SK-N-SH (cell line): ENCODE data around the gene INPP5A. TPM values are rescaled to one million over a fixed set of nuclear protein-coding genes. Genes with fewer than 3 reads are reported as not detected.

Source experiments
- CTCF ChIA-PET: fragments of 300-600, 350-600 bp; formaldehyde crosslinking; extraction: SDS; loops from one replicate; lab custom pipeline; 2021; lab: Yijun Ruan, JAX
- POLR2A ChIA-PET: fragments of 350-600 bp; sonication (Branson Sonifier 250); formaldehyde crosslinking; extraction: SDS; loops from one replicate; lab custom pipeline; 2020; ENCODE audit warnings: antibody characterized with exemption, inconsistent platforms; lab: Yijun Ruan, JAX
- DNase-seq: peaks from one replicate; pipeline ENCODE4 v3.0.0; 2012
- H2AFZ ChIP-seq: fragments of 200-600 bp; sonication (generic); 2 replicates; pipeline ENCODE4 v1.8.1; 2016; ENCODE audit warnings: antibody characterized with exemption, mild to moderate bottlenecking, low read depth
- H3F3A ChIP-seq: fragments of 200-600 bp; sonication (generic); replicated peaks from 2 replicates; pipeline ENCODE3; 2016; ENCODE audit warnings: antibody characterized with exemption, mild to moderate bottlenecking; ENCODE audit not compliant: insufficient read depth
- H3K27ac ChIP-seq, 2 experiments: fragments of 200-500 bp in 1 of 2; fragments of 200-600 bp in 1 of 2; sonication (Bioruptor generic) in 1 of 2; sonication (generic), shearing (Covaris generic) in 1 of 2; 2 replicates each; pipeline versions ENCODE4 v1.5.1 to v1.6.1; 2014 to 2016; ENCODE audit warnings: low read depth in 2 of 2, inconsistent platforms in 1 of 2, low read length in 1 of 2, mild to moderate bottlenecking in 1 of 2, mixed read lengths in 1 of 2
- H3K27me3 ChIP-seq: fragments of 200-600 bp; sonication (generic), shearing (Covaris generic); 2 replicates; pipeline ENCODE4 v1.6.1; 2016; ENCODE audit warnings: mixed run types; ENCODE audit not compliant: insufficient read depth
- H3K36me3 ChIP-seq, 2 experiments: fragments of 200-500 bp in 1 of 2; fragments of 200-600 bp in 1 of 2; sonication (Bioruptor generic) in 1 of 2; sonication (generic) in 1 of 2; replicated peaks in 1 of 2; 2 replicates each; pipeline versions ENCODE3 to v1.5.1; 2014 to 2016; ENCODE audit warnings: low read length in 1 of 2, mild to moderate bottlenecking in 1 of 2; ENCODE audit not compliant: insufficient read depth in 2 of 2, control insufficient read depth in 1 of 2
- H3K4me1 ChIP-seq, 2 experiments: fragments of 200-500 bp in 1 of 2; fragments of 200-600 bp in 1 of 2; sonication (Bioruptor generic) in 1 of 2; sonication (generic), shearing (Covaris generic) in 1 of 2; 2 replicates each; pipeline versions ENCODE4 v1.5.1 to v1.6.1; 2014 to 2016; ENCODE audit warnings: low read depth in 1 of 2, low read length in 1 of 2, mixed run types in 1 of 2; ENCODE audit not compliant: insufficient read depth in 2 of 2, control insufficient read depth in 1 of 2
- H3K4me2 ChIP-seq: fragments of 200-600 bp; sonication (generic), shearing (Covaris generic); 2 replicates; pipeline ENCODE4 v1.6.1; 2017; ENCODE audit warnings: mixed run types
- H3K4me3 ChIP-seq, 2 experiments: fragments of 200-500 bp in 1 of 2; fragments of 200-600 bp in 1 of 2; sonication (Bioruptor generic) in 1 of 2; sonication (generic), shearing (Covaris generic) in 1 of 2; 2 replicates each; pipeline versions ENCODE4 v1.5.1 to v1.8.1; 2014 to 2016; ENCODE audit warnings: low read depth in 2 of 2, inconsistent platforms in 1 of 2, low read length in 1 of 2, mild to moderate bottlenecking in 1 of 2, mixed read lengths in 1 of 2, moderate library complexity in 1 of 2
- H3K79me2 ChIP-seq: fragments of 200-600 bp; sonication (generic); 2 replicates; pipeline ENCODE4 v1.8.1; 2017; ENCODE audit warnings: mild to moderate bottlenecking; ENCODE audit not compliant: insufficient read depth
- H3K9ac ChIP-seq: fragments of 200-600 bp; sonication (generic); 2 replicates; pipeline ENCODE4 v1.6.1; 2017; ENCODE audit warnings: mixed run types
- H3K9me2 ChIP-seq: fragments of 200-600 bp; sonication (generic); 2 replicates; pipeline ENCODE4 v1.6.1; 2017; ENCODE audit warnings: mixed run types
- H3K9me3 ChIP-seq: fragments of 200-600 bp; sonication (generic); 2 replicates; pipeline ENCODE4 v1.6.1; 2017; ENCODE audit warnings: mixed run types, mild to moderate bottlenecking, moderate library complexity
- H4K20me1 ChIP-seq: fragments of 200-600 bp; sonication (generic); 2 replicates; pipeline ENCODE4 v1.6.1; 2017; ENCODE audit warnings: mild to moderate bottlenecking, mixed run types; ENCODE audit not compliant: insufficient read depth
- FOSL2 ChIP-seq: IDR thresholded peaks from 2 replicates; pipeline ENCODE4 v1.4.0; 2012; ENCODE audit warnings: low read depth, mild to moderate bottlenecking, moderate library complexity, borderline replicate concordance
- MXI1 ChIP-seq: IDR thresholded peaks from 2 replicates; pipeline ENCODE4 v1.6.1; 2012; ENCODE audit warnings: mild to moderate bottlenecking, low read depth, low read length, improper control_type of control experiment
- RAD21 ChIP-seq: IDR thresholded peaks from 2 replicates; pipeline ENCODE4 v1.6.1; 2012; ENCODE audit warnings: mild to moderate bottlenecking, low read length
- TAF1 ChIP-seq: IDR thresholded peaks from 2 replicates; pipeline ENCODE4 v1.6.1; 2012; ENCODE audit warnings: low read depth, mild to moderate bottlenecking, low read length, moderate library complexity, borderline replicate concordance
- TCF12 ChIP-seq: IDR thresholded peaks from 2 replicates; pipeline ENCODE4 v1.4.0; 2012
- TEAD4 ChIP-seq: IDR thresholded peaks from 2 replicates; pipeline ENCODE4 v1.4.0; 2012; ENCODE audit warnings: mild to moderate bottlenecking, borderline replicate concordance; ENCODE audit not compliant: insufficient read depth
- YY1 ChIP-seq: IDR thresholded peaks from 2 replicates; pipeline ENCODE4 v1.4.0; 2012; ENCODE audit warnings: low read depth, mild to moderate bottlenecking
- WGBS: methylation state at CpG from one replicate; pipeline ENCODE4 v1.1.6; 2017; ENCODE audit warnings: low lambda C conversion rate; 5-methylcytosine and 5-hydroxymethylcytosine counted together
- polyA plus RNA-seq, 3 experiments: library from polyadenylated mRNA; depleted of rRNA; stranded (reverse); fragments of >200 nt; gene quantifications; 2 replicates each; pipeline ENCODE4 v1.2.3, GENCODE V29; 2012
- TF ChIP-seq, protein P1 (sequence below): IDR thresholded peaks from 2 replicates; pipeline ENCODE4 v1.4.0; 2012; ENCODE audit warnings: low read depth
- TF ChIP-seq, protein P2 (sequence below): fragments of 150-350 bp; IDR thresholded peaks from 2 replicates; pipeline ENCODE4 v1.6.1; 2016; ENCODE audit warnings: mild to moderate bottlenecking, low read depth, low read length

Gene INPP5A
- polyA plus RNA-seq, 1 of the 3 experiments (the other 2 are of a cell fraction): 12.0 TPM

DNA sequence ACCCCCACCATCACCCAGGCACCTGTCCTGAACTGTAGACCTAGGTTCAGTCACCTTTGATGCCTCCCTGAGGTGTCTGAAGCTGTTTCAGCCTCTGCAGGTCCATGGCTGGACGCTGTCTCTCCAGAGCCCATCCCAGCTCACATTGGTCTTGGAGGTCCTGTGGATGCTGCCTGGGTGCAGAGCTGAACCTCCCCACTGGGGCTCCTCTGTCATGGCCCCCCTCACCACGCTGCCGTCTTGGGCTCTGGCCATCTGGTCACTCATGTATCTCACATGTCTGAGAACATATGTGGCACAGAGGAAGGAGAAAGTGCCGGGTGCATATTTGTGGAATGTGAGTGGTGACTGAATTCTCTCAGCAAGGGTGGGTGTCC lies 139.5 kb downstream of the INPP5A start:
- 94% methylated on average over 3 of the region's 4 CpGs for WGBS
- CTCF ChIA-PET: interaction anchor here (3.0 kb wide), 1 partner anchor 22 kb away, joined by 14 read pairs; no protein-coding TSS in a partner anchor
- no peaks in the 10 kb centered on the region for H4K20me1 ChIP-seq

DNA sequence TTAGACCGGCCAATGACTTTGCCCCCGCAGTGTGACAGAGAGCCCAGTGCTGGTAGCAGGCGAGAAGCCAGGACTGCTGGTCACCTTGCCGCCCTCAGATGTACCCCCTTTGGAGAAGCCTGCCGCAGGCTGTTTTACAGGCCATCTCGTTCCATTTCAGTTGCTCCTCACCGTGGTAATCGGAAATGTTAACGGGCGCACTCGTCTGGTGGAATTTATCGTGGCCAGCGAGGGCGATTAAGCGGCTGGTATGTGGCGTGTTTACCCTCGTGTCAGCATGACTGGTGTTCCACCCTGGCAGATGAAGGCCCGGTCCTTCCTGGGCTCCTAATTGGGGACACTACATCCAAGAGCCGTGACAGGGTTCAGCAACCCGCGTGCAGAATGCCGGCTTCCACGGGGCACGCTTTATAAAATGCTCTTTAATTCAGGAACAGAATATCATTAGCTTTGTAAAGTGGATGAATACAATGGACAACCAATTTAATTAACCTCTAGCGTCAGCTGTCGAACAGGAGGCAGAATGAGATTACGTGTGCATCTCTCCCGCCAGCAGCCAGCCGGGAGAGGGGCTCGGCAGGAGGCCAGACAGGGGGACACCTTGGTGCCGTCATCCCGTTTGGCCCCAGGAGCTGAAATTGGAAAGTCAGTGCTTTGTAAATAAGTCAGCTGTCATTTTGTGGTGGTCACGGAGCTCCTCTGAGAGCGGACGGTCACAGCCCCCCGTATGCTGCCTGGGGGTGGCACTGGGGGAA lies 140.1 kb downstream of the INPP5A start:
- H3K27me3 ChIP-seq: no peaks in the 10 kb centered on the region
- TF ChIP-seq, protein P1, sequence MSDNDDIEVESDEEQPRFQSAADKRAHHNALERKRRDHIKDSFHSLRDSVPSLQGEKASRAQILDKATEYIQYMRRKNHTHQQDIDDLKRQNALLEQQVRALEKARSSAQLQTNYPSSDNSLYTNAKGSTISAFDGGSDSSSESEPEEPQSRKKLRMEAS: no peak
- TF ChIP-seq RAD21: no peak
- TF ChIP-seq, protein P2, sequence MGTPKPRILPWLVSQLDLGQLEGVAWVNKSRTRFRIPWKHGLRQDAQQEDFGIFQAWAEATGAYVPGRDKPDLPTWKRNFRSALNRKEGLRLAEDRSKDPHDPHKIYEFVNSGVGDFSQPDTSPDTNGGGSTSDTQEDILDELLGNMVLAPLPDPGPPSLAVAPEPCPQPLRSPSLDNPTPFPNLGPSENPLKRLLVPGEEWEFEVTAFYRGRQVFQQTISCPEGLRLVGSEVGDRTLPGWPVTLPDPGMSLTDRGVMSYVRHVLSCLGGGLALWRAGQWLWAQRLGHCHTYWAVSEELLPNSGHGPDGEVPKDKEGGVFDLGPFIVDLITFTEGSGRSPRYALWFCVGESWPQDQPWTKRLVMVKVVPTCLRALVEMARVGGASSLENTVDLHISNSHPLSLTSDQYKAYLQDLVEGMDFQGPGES: no peak
- TF ChIP-seq, all 33 proteins: peak for 0
- no peak overlapping the region for H3K4me3 ChIP-seq
- H3K4me1 ChIP-seq: peaks cover 0 to 11% of the 10 kb centered on the region in 2 experiments; a peak in 1 of 4 replicates
- H3F3A ChIP-seq: no peaks in the 10 kb centered on the region
- POLR2A ChIA-PET: no interaction called here
- 80% methylated on average over 36 of the region's 36 CpGs for WGBS
- CTCF ChIA-PET: interaction anchor here (3.0 kb wide), 1 partner anchor 23 kb away, joined by 14 read pairs; no protein-coding TSS in a partner anchor
- H3K4me2 ChIP-seq: no peak overlapping the region
- no peaks in the 10 kb centered on the region for H3K36me3 ChIP-seq
- H2AFZ ChIP-seq: no peak overlapping the region
- H3K9ac ChIP-seq: no peak overlapping the region
- H3K9me2 ChIP-seq: no peaks in the 10 kb centered on the region
- H3K9me3 ChIP-seq: no peaks in the 10 kb centered on the region
- no peaks in the 10 kb centered on the region for H4K20me1 ChIP-seq
- H3K27ac ChIP-seq: no peak overlapping the region
- DNase-seq: no peak
- H3K79me2 ChIP-seq: no peaks in the 10 kb centered on the region

More for the DNA sequence above, 139.5 kb downstream of the INPP5A start:
- TF ChIP-seq MXI1: no peak
- TF ChIP-seq TEAD4: no peak
- no peak for TF ChIP-seq TAF1
- no peak for TF ChIP-seq TCF12
- no peak for TF ChIP-seq FOSL2
- no peak for TF ChIP-seq YY1
- Histone ChIP-seq H3K9me2 (no peaks in the 10 kb centered on the region), H3K4me1 (peaks cover 0 to 11% of the 10 kb centered on the region in 2 experiments; a peak in 1 of 4 replicates), H3K4me3 (no peak overlapping the region), H3K79me2 (no peaks in the 10 kb centered on the region), H3K9ac (no peak overlapping the region), H2AFZ (no peak overlapping the region), H3K4me2 (no peak overlapping the region), H3K27me3 (no peaks in the 10 kb centered on the region), H3K9me3 (no peaks in the 10 kb centered on the region), H3F3A (no peaks in the 10 kb centered on the region), H3K36me3 (no peaks in the 10 kb centered on the region), H3K27ac (no peak overlapping the region)
- DNase-seq: no peak
- POLR2A ChIA-PET: no interaction called here
